ENCODE data around the gene TTC8.

The TTC8 gene

GRCh38 chr14:88815980-88816379, 8.5 kb upstream of the TTC8 start:
- TF ChIP-seq REST (IDR thresholded peaks at IDR 0.05; ENCODE audit: insufficient read depth in 1 of 2, low read depth in 2 of 2, low read length in 2 of 2) (no peak), SIN3A (IDR thresholded peaks at IDR 0.05; ENCODE audit: borderline replicate concordance, insufficient read depth, low read length) (no peak)

GRCh38 chr14:88818018-88818417, 6.4 kb upstream of the TTC8 start:
- TF ChIP-seq REST (IDR thresholded peaks at IDR 0.05; ENCODE audit: insufficient read depth in 1 of 2, low read depth in 2 of 2, low read length in 2 of 2) (no peak), SIN3A (IDR thresholded peaks at IDR 0.05; ENCODE audit: borderline replicate concordance, insufficient read depth, low read length) (no peak), POLR2AphosphoS5 (IDR thresholded peaks at IDR 0.05; ENCODE audit: low read depth, low read length) (no peak), TAF1 (IDR thresholded peaks at IDR 0.05; ENCODE audit: borderline replicate concordance, insufficient read depth, low read length) (no peak), FOXP2 (optimal IDR thresholded peaks at IDR 0.05; ENCODE audit: borderline replicate concordance, extremely low read depth, extremely low read length, insufficient read depth) (no peak)

GRCh38 chr14:88821378-88821777, 3.1 kb upstream of the TTC8 start:
- TF ChIP-seq REST (IDR thresholded peaks at IDR 0.05; ENCODE audit: insufficient read depth in 1 of 2, low read depth in 2 of 2, low read length in 2 of 2) (no peak), SIN3A (IDR thresholded peaks at IDR 0.05; ENCODE audit: borderline replicate concordance, insufficient read depth, low read length) (no peak), POLR2AphosphoS5 (IDR thresholded peaks at IDR 0.05; ENCODE audit: low read depth, low read length) (no peak), FOXP2 (optimal IDR thresholded peaks at IDR 0.05; ENCODE audit: borderline replicate concordance, extremely low read depth, extremely low read length, insufficient read depth) (no peak), TAF1 (IDR thresholded peaks at IDR 0.05; ENCODE audit: borderline replicate concordance, insufficient read depth, low read length) (no peak)

GRCh38 chr14:88821888-88822287, 2.6 kb upstream of the TTC8 start:
- no peak for TF ChIP-seq FOXP2 (optimal IDR thresholded peaks at IDR 0.05; ENCODE audit: borderline replicate concordance, extremely low read depth, extremely low read length, insufficient read depth)
- no peak for TF ChIP-seq SIN3A (IDR thresholded peaks at IDR 0.05; ENCODE audit: borderline replicate concordance, insufficient read depth, low read length)
- no peak for TF ChIP-seq TAF1 (IDR thresholded peaks at IDR 0.05; ENCODE audit: borderline replicate concordance, insufficient read depth, low read length)
- TF ChIP-seq POLR2AphosphoS5 (IDR thresholded peaks at IDR 0.05; ENCODE audit: low read depth, low read length) = no peak
- no peak for TF ChIP-seq REST (IDR thresholded peaks at IDR 0.05; ENCODE audit: insufficient read depth in 1 of 2, low read depth in 2 of 2, low read length in 2 of 2)

- no peak for TF ChIP-seq SIN3A (IDR thresholded peaks at IDR 0.05; ENCODE audit: borderline replicate concordance, insufficient read depth, low read length)
- no peak for TF ChIP-seq POLR2AphosphoS5 (IDR thresholded peaks at IDR 0.05; ENCODE audit: low read depth, low read length)
- no peak for TF ChIP-seq REST (IDR thresholded peaks at IDR 0.05; ENCODE audit: insufficient read depth in 1 of 2, low read depth in 2 of 2, low read length in 2 of 2)
- no peak for TF ChIP-seq TAF1 (IDR thresholded peaks at IDR 0.05; ENCODE audit: borderline replicate concordance, insufficient read depth, low read length)
- no peak for TF ChIP-seq FOXP2 (optimal IDR thresholded peaks at IDR 0.05; ENCODE audit: borderline replicate concordance, extremely low read depth, extremely low read length, insufficient read depth)
These were observed 510 bp upstream of the TTC8 start for GRCh38 chr14:88823968-88824313.

All from PFSK-1 (cell line).